Right renal cortex interstitium (tissue), 3 donors: ENCODE data around the gene RPS26. TPM values are rescaled to one million over a fixed set of nuclear protein-coding genes. Genes with fewer than 3 reads are reported as not detected.
"Not testable (repeated sequence)": the region's sequence is repeated elsewhere in the genome, so short reads cannot be mapped to it uniquely, and the experiment has no call there.

Source experiments
- DNase-seq, 3 donors: peaks; one replicate each; pipeline ENCODE4 v3.0.0-alpha.2; 2013; ENCODE audit warnings: low read depth in 3 of 3, low spot score in 2 of 3
- polyA plus RNA-seq, 3 donors: library from polyadenylated mRNA; unstranded; fragments of 120-200 nt; gene quantifications; one replicate each; pipeline ENCODE4 v1.2.1, GENCODE V29; 2013; ENCODE audit not compliant: insufficient read length in 3 of 3

RPS26 gene
- 100 to 1,000 TPM; 127 to 550 (median 327) TPM for polyA plus RNA-seq

GRCh38 chr12:56041552-56042429 lies at the start of gene RPS26:
Gene RPS26 (plus strand): TSS chr12:56041918. CDS start chr12:56042167, 249 bp downstream.
- DNase-seq = peak; percentile 98 to 100 (median 99)

GRCh38 chr12:55993230-55993853 lies 48.4 kb upstream of the RPS26 start:
- no peak for DNase-seq

GRCh38 chr12:55995366-55995765 lies 46.4 kb upstream of the RPS26 start:
- DNase-seq = no peak

GRCh38 chr12:55996201-55996714 lies 45.5 kb upstream of the RPS26 start:
- DNase-seq = peak in 1 of 3 donors; percentile 63

GRCh38 chr12:55996715-55997534 lies 44.8 kb upstream of the RPS26 start, which contains the start of gene SUOX:
Gene SUOX (plus strand): TSS chr12:55997276. CDS start chr12:56002222, 4,946 bp downstream.
- DNase-seq = peak in 1 of 3 donors; percentile 92

GRCh38 chr12:55997535-55997859 lies 44.2 kb upstream of the RPS26 start:
- DNase-seq = no peak

GRCh38 chr12:55999522-55999921 lies 42.2 kb upstream of the RPS26 start:
- not testable (repeated sequence) for DNase-seq

- not testable (repeated sequence) for DNase-seq
These were observed 41.6 kb upstream of the RPS26 start for GRCh38 chr12:55999999-56000540.

- no peak for DNase-seq
These were observed 40.1 kb upstream of the RPS26 start for GRCh38 chr12:56001487-56002100.

GRCh38 chr12:56003376-56003775 lies 38.3 kb upstream of the RPS26 start:
- DNase-seq = not testable (repeated sequence)

- DNase-seq = no peak
These were observed 37.5 kb upstream of the RPS26 start for GRCh38 chr12:56004211-56004610.

- DNase-seq = peak in 1 of 3 donors; percentile 38
These were observed 33.9 kb upstream of the RPS26 start for GRCh38 chr12:56007564-56008559.

- no peak for DNase-seq
These were observed 31.6 kb upstream of the RPS26 start for GRCh38 chr12:56010111-56010570.

GRCh38 chr12:56011509-56012090 lies 30.1 kb upstream of the RPS26 start:
- DNase-seq = no peak

- DNase-seq = no peak
These were observed 28.2 kb upstream of the RPS26 start for GRCh38 chr12:56013482-56013881.

- DNase-seq = no peak
These were observed 27.5 kb upstream of the RPS26 start for GRCh38 chr12:56014205-56014604.

GRCh38 chr12:56017181-56017580 lies 24.5 kb upstream of the RPS26 start:
- DNase-seq = no peak

GRCh38 chr12:56018356-56018755 lies 23.4 kb upstream of the RPS26 start:
- DNase-seq = no peak
